HG02571 (cell line): ENCODE data around the gene SGCB.
A peak's percentile ranks its signal among the peaks of the same experiment; 100 is the strongest.
"Not testable (repeated sequence)": the region's sequence is repeated elsewhere in the genome, so short reads cannot be mapped to it uniquely, and the experiment has no call there.

Experiments used
- ATAC-seq: cut with Tn5 transposase; IDR thresholded peaks from one replicate; pipeline ENCODE4 v1.9.1; 2021; ENCODE audit warnings: mild to moderate bottlenecking, moderate library complexity; ENCODE audit not compliant: unreplicated experiment

The SGCB gene

GRCh38 chr4:52038103-52038912 is at the start of gene SGCB:
SGCB (minus strand) TSS chr4:52038299; CDS start chr4:52038259, 40 bp downstream.
- peak; percentile 95 for ATAC-seq

- not testable (repeated sequence) for ATAC-seq
Observed at GRCh38 chr4:52086425-52086824, 48.3 kb upstream of the SGCB start.

- ATAC-seq = no peak
Observed at GRCh38 chr4:52081216-52081615, 43.1 kb upstream of the SGCB start.

- ATAC-seq = no peak
Observed at GRCh38 chr4:52079659-52080058, 41.6 kb upstream of the SGCB start.

- ATAC-seq = no peak
Observed at GRCh38 chr4:52076731-52077130, 38.6 kb upstream of the SGCB start.

- ATAC-seq = no peak
Observed at GRCh38 chr4:52071791-52072546, 33.9 kb upstream of the SGCB start.

- ATAC-seq = no peak
Observed at GRCh38 chr4:52069571-52069970, 31.5 kb upstream of the SGCB start.

GRCh38 chr4:52059372-52059771 is 21.3 kb upstream of the SGCB start:
- no peak for ATAC-seq

- no peak for ATAC-seq
Observed at GRCh38 chr4:52058275-52058674, 20.2 kb upstream of the SGCB start.

GRCh38 chr4:52057196-52057595 is 19.1 kb upstream of the SGCB start:
- ATAC-seq = no peak

GRCh38 chr4:52054254-52054653 is 16.2 kb upstream of the SGCB start:
- ATAC-seq = no peak

GRCh38 chr4:52052475-52052780 is 14.3 kb upstream of the SGCB start:
- peak; percentile 50 for ATAC-seq

GRCh38 chr4:52051615-52052474 is 13.7 kb upstream of the SGCB start:
- peak; percentile 50 for ATAC-seq

- ATAC-seq = peak; percentile 48
Observed at GRCh38 chr4:52051213-52051614, 13.1 kb upstream of the SGCB start, which contains the start of gene SPATA18. SPATA18 (plus strand) TSS chr4:52051304; CDS start chr4:52051705, 401 bp downstream.

GRCh38 chr4:52049266-52049665 is 11.2 kb upstream of the SGCB start:
- no peak for ATAC-seq

GRCh38 chr4:52045028-52045427 is 6.9 kb upstream of the SGCB start:
- no peak for ATAC-seq

- ATAC-seq = peak; percentile 60
Observed at GRCh38 chr4:52037689-52038102, 403 bp downstream of the SGCB start.

GRCh38 chr4:52036886-52037530 is 1.1 kb downstream of the SGCB start:
- ATAC-seq = no peak

- no peak for ATAC-seq
Observed at GRCh38 chr4:52035190-52035589, 2.9 kb downstream of the SGCB start.

- no peak for ATAC-seq
Observed at GRCh38 chr4:52032005-52032404, 6.1 kb downstream of the SGCB start.

GRCh38 chr4:52028970-52029369 is 9.1 kb downstream of the SGCB start:
- no peak for ATAC-seq
